Fibroblast of mammary gland (primary cell): Measurements from ENCODE around the gene CROCC2.

Experiments used
- DNase-seq: peaks from one replicate; pipeline ENCODE4 v3.0.0-alpha.2; 2010; ENCODE audit warnings: low read depth
- H3K4me3 ChIP-seq: 2 replicates; pipeline ENCODE4 v1.5.1; 2011; ENCODE audit warnings: low read depth, mild to moderate bottlenecking, low read length, moderate library complexity; ENCODE audit not compliant: control insufficient read depth
- TF ChIP-seq, protein P1 (sequence below): conservative IDR thresholded peaks from 2 replicates; pipeline ENCODE4 v1.5.1; 2011; ENCODE audit warnings: low read depth, low read length, inconsistent platforms; ENCODE audit not compliant: control insufficient read depth, insufficient read depth

Gene CROCC2

DNA sequence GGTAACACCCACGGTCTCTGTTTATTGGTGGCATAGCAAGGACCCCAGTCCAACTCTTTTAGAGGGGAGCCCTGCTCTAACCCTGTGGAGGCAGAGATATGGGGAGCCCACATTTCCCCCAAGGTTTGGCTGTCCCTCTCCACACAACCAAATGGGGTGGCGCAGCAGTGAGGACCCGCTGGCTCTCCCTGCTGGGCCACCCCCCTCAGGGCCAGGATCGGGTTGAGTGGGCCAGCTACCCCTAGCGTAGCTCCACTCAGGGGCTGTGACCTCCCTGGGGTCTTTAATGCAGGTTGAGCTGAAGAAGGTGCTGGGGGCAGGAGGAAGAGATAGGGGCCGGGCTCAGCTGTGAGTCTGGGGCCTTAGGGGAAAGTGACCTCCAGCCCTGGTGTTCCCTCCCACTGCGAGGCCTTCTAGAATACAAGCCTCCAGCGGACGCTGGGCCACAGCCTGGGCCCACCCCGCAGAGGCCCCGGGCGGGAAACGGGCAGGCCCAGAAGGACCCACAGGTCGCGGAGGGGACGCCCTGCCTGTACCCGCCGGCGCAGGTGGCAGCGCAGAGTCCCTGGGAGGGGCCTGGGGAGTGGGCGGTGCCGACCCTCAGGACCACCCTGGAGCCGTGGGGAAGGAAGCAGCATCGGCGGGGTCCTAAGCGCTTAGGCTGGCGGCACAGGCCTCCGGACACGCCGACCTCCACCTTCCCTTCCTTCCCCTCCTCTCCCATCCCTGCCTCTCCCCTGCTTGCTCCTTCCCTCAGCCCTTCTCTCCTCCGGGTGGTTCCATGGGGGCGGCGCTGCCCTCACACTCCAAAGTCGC lies 9.6 kb downstream of the CROCC2 start:
- TF ChIP-seq, protein P1, sequence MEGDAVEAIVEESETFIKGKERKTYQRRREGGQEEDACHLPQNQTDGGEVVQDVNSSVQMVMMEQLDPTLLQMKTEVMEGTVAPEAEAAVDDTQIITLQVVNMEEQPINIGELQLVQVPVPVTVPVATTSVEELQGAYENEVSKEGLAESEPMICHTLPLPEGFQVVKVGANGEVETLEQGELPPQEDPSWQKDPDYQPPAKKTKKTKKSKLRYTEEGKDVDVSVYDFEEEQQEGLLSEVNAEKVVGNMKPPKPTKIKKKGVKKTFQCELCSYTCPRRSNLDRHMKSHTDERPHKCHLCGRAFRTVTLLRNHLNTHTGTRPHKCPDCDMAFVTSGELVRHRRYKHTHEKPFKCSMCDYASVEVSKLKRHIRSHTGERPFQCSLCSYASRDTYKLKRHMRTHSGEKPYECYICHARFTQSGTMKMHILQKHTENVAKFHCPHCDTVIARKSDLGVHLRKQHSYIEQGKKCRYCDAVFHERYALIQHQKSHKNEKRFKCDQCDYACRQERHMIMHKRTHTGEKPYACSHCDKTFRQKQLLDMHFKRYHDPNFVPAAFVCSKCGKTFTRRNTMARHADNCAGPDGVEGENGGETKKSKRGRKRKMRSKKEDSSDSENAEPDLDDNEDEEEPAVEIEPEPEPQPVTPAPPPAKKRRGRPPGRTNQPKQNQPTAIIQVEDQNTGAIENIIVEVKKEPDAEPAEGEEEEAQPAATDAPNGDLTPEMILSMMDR: no peak
- H3K4me3 ChIP-seq: no peak overlapping the region
- no peak for DNase-seq

DNA sequence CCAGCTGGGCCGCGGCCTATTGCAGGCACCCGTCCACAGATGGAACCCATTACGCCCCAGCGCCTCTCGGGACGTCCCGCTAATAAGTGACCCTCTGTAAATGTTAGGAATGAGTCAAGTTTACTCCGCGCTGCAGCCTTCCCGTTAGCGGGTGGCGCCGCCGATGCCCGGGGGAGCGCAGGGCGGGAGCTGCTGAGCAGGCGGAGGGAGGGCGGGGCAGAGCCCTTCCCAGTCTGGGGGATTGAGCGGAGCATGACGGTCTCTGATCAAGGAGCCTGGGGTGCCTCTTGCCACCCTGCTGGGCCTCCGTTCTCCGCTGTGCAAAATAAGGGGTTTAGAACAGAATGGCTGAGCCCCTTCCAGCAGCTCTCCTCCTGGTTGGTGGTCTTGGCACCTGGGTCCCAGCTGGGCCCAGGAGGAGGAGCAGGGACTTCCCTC lies 10.5 kb downstream of the CROCC2 start:
- H3K4me3 ChIP-seq: no peak overlapping the region
- TF ChIP-seq, protein P1: no peak
- peak; percentile 91 for DNase-seq

DNA sequence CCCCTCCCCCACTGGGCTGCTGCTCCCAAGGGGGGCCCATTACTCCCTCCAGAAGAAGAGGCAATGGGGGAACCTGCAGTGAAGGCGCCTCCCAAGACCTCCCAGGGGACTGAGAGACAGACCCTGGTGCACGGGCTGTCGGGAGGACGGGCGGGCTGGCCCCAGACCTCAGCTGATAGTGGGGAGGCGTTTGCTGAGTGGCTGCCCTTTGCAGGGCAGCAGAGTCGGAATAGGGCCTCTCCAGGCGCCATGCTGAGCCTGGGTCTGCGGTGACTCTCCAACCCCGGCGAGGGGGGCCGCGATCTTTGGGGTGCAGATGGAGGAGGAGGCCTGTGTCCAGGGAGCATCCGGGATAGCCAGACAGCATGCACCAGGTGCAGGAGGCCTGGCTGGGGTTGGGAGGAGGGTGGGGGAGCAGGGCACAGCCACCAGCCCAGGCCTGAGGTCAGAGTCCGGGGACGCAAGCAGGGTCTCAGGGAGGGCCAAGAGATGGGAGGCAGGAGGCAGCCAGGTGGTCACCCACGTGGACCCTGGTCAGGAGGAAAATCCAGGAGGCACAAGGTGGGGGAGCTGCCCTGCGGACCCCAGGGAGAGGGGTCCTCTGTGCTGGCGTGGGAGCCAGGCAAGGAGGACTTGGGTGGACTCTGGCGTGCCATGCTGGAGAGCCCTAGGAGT lies 11.0 kb downstream of the CROCC2 start:
- no peak for DNase-seq
- TF ChIP-seq, protein P1: no peak
- H3K4me3 ChIP-seq: no peak overlapping the region

DNA sequence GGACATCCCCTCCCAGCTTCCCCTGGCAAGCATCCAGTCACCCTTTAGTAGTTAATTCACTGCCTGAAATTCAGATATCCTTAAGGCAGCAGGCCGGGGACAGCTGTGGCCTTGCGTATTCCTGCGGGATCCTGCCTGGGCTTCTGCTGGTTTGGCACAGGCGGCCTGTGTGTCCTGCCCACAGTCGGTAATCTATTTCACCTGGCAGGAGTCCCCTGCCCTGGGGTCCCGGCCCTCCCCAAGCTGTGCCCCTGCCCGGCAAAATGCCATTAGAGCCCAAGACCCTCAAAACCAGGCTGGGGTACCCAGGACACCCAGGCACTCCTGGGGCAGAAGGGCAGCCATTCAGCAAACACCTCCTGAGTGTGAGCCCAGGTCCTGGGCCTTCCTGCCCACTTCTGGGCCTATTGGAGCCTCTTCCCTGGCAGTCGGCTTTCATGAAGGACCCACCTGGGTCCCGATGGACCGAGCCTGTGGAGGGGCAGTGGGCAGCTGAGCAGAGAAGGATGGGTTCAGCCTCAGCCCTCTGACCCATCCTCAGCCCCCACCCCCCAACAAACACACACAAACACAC lies 11.6 kb downstream of the CROCC2 start:
- TF ChIP-seq, protein P1: no peak
- H3K4me3 ChIP-seq: no peak overlapping the region
- no peak for DNase-seq

DNA sequence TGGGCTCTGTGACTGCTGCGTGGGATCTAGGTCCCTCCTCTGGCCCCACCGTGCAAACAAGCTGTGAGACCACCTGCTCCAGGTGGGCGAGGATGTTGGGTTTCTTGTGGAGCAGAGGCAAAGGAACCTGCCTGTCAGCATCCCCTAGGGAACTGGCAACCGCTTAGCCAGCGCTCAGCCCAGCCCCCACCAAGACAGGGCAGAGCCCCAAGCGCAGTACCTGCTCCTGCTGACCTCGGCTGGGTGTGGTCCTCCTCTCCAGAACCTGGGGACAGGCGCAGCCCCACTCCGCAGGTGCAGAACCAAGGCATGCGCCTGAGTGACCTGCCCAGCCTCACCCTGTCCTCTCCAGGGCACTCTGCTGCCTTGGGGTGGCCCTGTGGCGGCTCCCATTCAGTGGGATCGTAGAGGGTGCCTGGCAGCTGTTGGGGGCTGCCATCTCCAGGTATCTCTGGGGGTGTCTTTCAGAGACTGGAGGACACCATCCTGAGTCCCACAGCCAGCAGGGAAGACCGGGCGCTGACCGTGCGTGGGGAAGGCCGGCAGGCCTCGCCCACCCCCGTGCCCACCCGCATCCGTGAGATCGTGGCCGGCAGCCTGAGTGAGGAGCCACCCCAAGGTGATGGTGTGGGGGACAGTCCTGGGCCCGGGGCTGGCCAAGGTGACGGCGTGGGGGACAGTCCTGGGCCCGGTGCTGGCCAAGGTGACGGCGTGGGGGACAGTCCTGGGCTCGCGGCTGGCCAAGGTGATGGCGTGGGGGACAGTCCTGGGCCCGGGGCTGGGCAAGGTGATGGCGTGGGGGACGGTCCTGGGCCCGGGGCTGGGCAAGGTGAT lies 12.3 kb downstream of the CROCC2 start:
- TF ChIP-seq, protein P1: no peak
- H3K4me3 ChIP-seq: no peak overlapping the region
- DNase-seq: no peak

DNA sequence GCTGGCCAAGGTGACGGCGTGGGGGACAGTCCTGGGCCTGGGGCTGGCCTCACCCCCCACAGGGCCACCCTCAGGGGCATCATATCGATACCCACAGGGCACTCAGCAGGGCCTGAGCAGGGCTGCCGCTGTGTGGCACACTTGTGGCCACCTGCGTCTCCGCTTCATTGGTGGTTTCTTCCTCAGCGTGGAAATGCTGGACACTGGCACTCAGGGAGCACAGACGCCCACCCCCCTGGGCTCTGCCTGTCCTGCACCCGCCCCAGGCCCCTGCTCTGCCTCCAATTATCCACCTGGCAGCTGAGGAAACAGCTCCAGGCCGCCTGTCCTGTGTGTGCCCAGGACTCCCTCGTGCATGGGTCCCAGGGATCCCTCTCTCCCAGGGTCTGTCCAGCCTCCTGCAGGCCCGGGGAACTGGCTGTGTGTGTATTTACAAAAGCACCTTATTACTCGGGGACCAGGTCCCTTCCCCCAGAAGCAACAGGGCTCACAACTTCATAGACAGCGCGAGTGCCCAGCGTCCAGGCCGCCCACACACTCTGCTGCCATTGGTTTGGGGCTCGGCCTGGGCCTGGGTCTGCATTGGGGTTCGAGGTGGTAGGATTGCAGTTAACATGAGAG lies 13.1 kb downstream of the CROCC2 start:
- TF ChIP-seq, protein P1: no peak
- no peak for DNase-seq

More for the DNA sequence above, 13.1 kb downstream of the CROCC2 start:
- no peak overlapping the region for H3K4me3 ChIP-seq
